Astrocyte (in vitro differentiated cells and primary cell): ENCODE data around the gene PLCB4. TPM values are rescaled to one million over a fixed set of nuclear protein-coding genes. Genes with fewer than 3 reads are reported as not detected.

Experiments
- DNase-seq: peaks from one replicate; pipeline ENCODE4 v3.0.0-alpha.2; 2010; ENCODE audit warnings: low read depth
- FAIRE-seq: peaks from 2 replicates; lab custom pipeline; 2011; peaks lifted over from hg19 to GRCh38; lab: Jason Lieb, UNC
- H2AFZ ChIP-seq: 2 replicates; pipeline ENCODE4 v1.6.0; 2012; ENCODE audit warnings: low read depth, low read length, inconsistent platforms
- H3K27ac ChIP-seq: 2 replicates; pipeline ENCODE4 v1.5.1; 2011; ENCODE audit warnings: low read depth, low read length, inconsistent platforms
- H3K27me3 ChIP-seq: 2 replicates; pipeline ENCODE4 v1.6.0; 2011; ENCODE audit warnings: low read length, inconsistent platforms; ENCODE audit not compliant: insufficient read depth
- H3K36me3 ChIP-seq: 2 replicates; pipeline ENCODE4 v1.5.1; 2011; ENCODE audit warnings: low read length, inconsistent platforms; ENCODE audit not compliant: insufficient read depth
- H3K4me1 ChIP-seq: 2 replicates; pipeline ENCODE4 v1.5.1; 2011; ENCODE audit warnings: low read length, inconsistent platforms; ENCODE audit not compliant: insufficient read depth
- H3K4me2 ChIP-seq: 2 replicates; pipeline ENCODE4 v1.6.0; 2012; ENCODE audit warnings: low read length, inconsistent platforms
- H3K4me3 ChIP-seq: 2 replicates; pipeline ENCODE4 v1.5.1; 2011; ENCODE audit warnings: low read depth, mild to moderate bottlenecking, low read length, inconsistent platforms; ENCODE audit not compliant: insufficient read depth
- H3K79me2 ChIP-seq: 2 replicates; pipeline ENCODE4 v1.6.0; 2012; ENCODE audit warnings: mild to moderate bottlenecking, low read length, inconsistent platforms; ENCODE audit not compliant: insufficient read depth
- H3K9ac ChIP-seq: 2 replicates; pipeline ENCODE4 v1.6.0; 2012; ENCODE audit warnings: mild to moderate bottlenecking, low read length, inconsistent platforms
- H3K9me3 ChIP-seq: 2 replicates; pipeline ENCODE4 v1.5.1; 2012; ENCODE audit warnings: low read depth, mild to moderate bottlenecking, low read length, inconsistent platforms; ENCODE audit not compliant: insufficient read depth
- H4K20me1 ChIP-seq: 2 replicates; pipeline ENCODE4 v1.6.0; 2012; ENCODE audit warnings: low read length, inconsistent platforms; ENCODE audit not compliant: insufficient read depth
- H3K27ac Mint-ChIP-seq: one replicate; pipeline ENCODE4 v1.8.0; 2021; ENCODE audit warnings: mild to moderate bottlenecking, mixed read lengths; ENCODE audit not compliant: unreplicated experiment
- H3K27me3 Mint-ChIP-seq: one replicate; pipeline ENCODE4 v1.8.0; 2021; ENCODE audit warnings: low read depth, mixed read lengths; ENCODE audit not compliant: unreplicated experiment
- H3K36me3 Mint-ChIP-seq: one replicate; pipeline ENCODE4 v1.8.0; 2021; ENCODE audit warnings: low read depth, mixed read lengths; ENCODE audit not compliant: unreplicated experiment
- H3K4me1 Mint-ChIP-seq: one replicate; pipeline ENCODE4 v1.8.0; 2021; ENCODE audit warnings: low read depth, mixed read lengths; ENCODE audit not compliant: unreplicated experiment
- H3K4me3 Mint-ChIP-seq: one replicate; pipeline ENCODE4 v1.8.0; 2021; ENCODE audit warnings: mild to moderate bottlenecking, moderate library complexity, mixed read lengths; ENCODE audit not compliant: unreplicated experiment
- H3K9me3 Mint-ChIP-seq: one replicate; pipeline ENCODE4 v1.8.0; 2021; ENCODE audit warnings: mild to moderate bottlenecking, mixed read lengths; ENCODE audit not compliant: unreplicated experiment
- EZH2 ChIP-seq: IDR thresholded peaks from 2 replicates; pipeline ENCODE4 v1.6.1; 2012; ENCODE audit warnings: mild to moderate bottlenecking, low read length, inconsistent platforms; ENCODE audit not compliant: insufficient read depth
- total RNA-seq: library from RNA; stranded (reverse); gene quantifications from 2 replicates; pipeline ENCODE4 v1.2.1, GENCODE V29; 2021
- TF ChIP-seq, protein P1 (sequence below): IDR thresholded peaks from 2 replicates; pipeline ENCODE4 v1.5.1; 2011; ENCODE audit warnings: low read depth, mild to moderate bottlenecking, inconsistent platforms, low read length, moderate library complexity; ENCODE audit not compliant: insufficient read depth

PLCB4 gene
- total RNA-seq, 1 donor from 2014 or later = 58.2 TPM

DNA sequence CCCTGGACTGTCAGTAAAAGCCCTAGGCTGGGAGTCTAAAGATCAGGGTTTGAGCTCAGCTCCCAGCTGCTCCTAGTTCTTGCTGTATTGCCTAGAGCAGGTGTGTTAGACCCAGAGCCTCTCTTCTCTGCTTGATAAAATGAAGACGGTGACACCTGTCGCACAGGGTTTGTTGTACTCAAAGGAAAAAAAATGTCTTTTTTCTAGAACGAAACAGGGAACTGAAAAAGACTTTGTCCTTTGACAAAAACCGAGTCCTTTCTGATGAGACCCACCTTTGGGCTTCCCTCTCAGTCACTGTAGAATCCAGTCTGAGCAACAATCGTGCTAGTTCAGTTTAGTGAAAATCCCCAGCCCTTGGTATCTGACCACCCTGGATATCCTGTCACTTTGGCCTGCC lies 343.4 kb downstream of the PLCB4 start:
- H4K20me1 ChIP-seq = no peaks in the 10 kb centered on the region
- Mint-ChIP-seq H3K27ac (no peak overlapping the region), H3K4me1 (peaks cover 20% of the 10 kb centered on the region), H3K36me3 (peaks cover 17% of the 10 kb centered on the region), H3K9me3 (no peaks in the 10 kb centered on the region), H3K4me3 (no peak overlapping the region), H3K27me3 (no peaks in the 10 kb centered on the region)
- no peaks in the 10 kb centered on the region for H3K9me3 ChIP-seq
- no peaks in the 10 kb centered on the region for H3K27me3 ChIP-seq
- H3K79me2 ChIP-seq = no peaks in the 10 kb centered on the region
- TF ChIP-seq, protein P1, sequence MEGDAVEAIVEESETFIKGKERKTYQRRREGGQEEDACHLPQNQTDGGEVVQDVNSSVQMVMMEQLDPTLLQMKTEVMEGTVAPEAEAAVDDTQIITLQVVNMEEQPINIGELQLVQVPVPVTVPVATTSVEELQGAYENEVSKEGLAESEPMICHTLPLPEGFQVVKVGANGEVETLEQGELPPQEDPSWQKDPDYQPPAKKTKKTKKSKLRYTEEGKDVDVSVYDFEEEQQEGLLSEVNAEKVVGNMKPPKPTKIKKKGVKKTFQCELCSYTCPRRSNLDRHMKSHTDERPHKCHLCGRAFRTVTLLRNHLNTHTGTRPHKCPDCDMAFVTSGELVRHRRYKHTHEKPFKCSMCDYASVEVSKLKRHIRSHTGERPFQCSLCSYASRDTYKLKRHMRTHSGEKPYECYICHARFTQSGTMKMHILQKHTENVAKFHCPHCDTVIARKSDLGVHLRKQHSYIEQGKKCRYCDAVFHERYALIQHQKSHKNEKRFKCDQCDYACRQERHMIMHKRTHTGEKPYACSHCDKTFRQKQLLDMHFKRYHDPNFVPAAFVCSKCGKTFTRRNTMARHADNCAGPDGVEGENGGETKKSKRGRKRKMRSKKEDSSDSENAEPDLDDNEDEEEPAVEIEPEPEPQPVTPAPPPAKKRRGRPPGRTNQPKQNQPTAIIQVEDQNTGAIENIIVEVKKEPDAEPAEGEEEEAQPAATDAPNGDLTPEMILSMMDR = no peak
- no peak for TF ChIP-seq EZH2
- no peak overlapping the region for H3K27ac ChIP-seq
- H3K4me2 ChIP-seq = no peak overlapping the region
- no peak overlapping the region for H2AFZ ChIP-seq
- H3K4me1 ChIP-seq = peaks cover 24% of the 10 kb centered on the region
- DNase-seq = no peak
- no peak overlapping the region for H3K4me3 ChIP-seq
- H3K9ac ChIP-seq = no peak overlapping the region
- no peaks in the 10 kb centered on the region for H3K36me3 ChIP-seq
- FAIRE-seq = no peak

GRCh38 chr20:9413001-9413400 lies 344.1 kb downstream of the PLCB4 start:
- Mint-ChIP-seq H3K36me3 (peaks cover 17% of the 10 kb centered on the region), H3K4me1 (peaks cover 18% of the 10 kb centered on the region)
- no peak for DNase-seq

GRCh38 chr20:9415426-9415825 lies 346.5 kb downstream of the PLCB4 start:
- FAIRE-seq (no peak), DNase-seq (no peak)
- Histone ChIP-seq H3K4me3 (no peak overlapping the region), H3K9ac (no peak overlapping the region), H3K9me3 (no peaks in the 10 kb centered on the region), H3K79me2 (no peaks in the 10 kb centered on the region), H3K4me2 (no peak overlapping the region), H3K36me3 (no peaks in the 10 kb centered on the region), H3K4me1 (peaks cover 1% of the 10 kb centered on the region), H3K27ac (no peak overlapping the region), H3K27me3 (no peaks in the 10 kb centered on the region), H4K20me1 (no peaks in the 10 kb centered on the region), H2AFZ (no peak overlapping the region)
- H3K36me3 Mint-ChIP-seq = peaks cover 17% of the 10 kb centered on the region
- H3K4me1 Mint-ChIP-seq = peaks cover 2% of the 10 kb centered on the region
- H3K9me3 Mint-ChIP-seq = no peaks in the 10 kb centered on the region
- no peak overlapping the region for H3K27ac Mint-ChIP-seq
- H3K4me3 Mint-ChIP-seq = no peak overlapping the region
- TF ChIP-seq EZH2 = no peak
- TF ChIP-seq, protein P1 = no peak
- H3K27me3 Mint-ChIP-seq = no peaks in the 10 kb centered on the region

More at GRCh38 chr20:9413001-9413400, 344.1 kb downstream of the PLCB4 start:
- H3K9ac ChIP-seq = no peak overlapping the region
- no peak overlapping the region for H3K4me2 ChIP-seq
- no peak for FAIRE-seq
- H3K4me3 ChIP-seq = no peak overlapping the region
- no peaks in the 10 kb centered on the region for H4K20me1 ChIP-seq
- Mint-ChIP-seq H3K27me3 (no peaks in the 10 kb centered on the region), H3K4me3 (no peak overlapping the region), H3K9me3 (no peaks in the 10 kb centered on the region), H3K27ac (no peak overlapping the region)
- H2AFZ ChIP-seq = no peak overlapping the region
- no peaks in the 10 kb centered on the region for H3K27me3 ChIP-seq
- H3K79me2 ChIP-seq = no peaks in the 10 kb centered on the region
- H3K9me3 ChIP-seq = no peaks in the 10 kb centered on the region
- H3K36me3 ChIP-seq = no peaks in the 10 kb centered on the region
- H3K27ac ChIP-seq = no peak overlapping the region
- H3K4me1 ChIP-seq = peaks cover 24% of the 10 kb centered on the region
- TF ChIP-seq, protein P1 = no peak
- TF ChIP-seq EZH2 = no peak
